Medulla oblongata (tissue), 1 donor: ENCODE data around the gene LUC7L.
"Not testable (repeated sequence)": the region's sequence is repeated elsewhere in the genome, so short reads cannot be mapped to it uniquely, and the experiment has no call there.

Experiments used
- DNase-seq: peaks from one replicate; pipeline ENCODE4 v3.0.0-alpha.2; 2015; ENCODE audit errors: extremely low spot score

The LUC7L gene

DNA sequence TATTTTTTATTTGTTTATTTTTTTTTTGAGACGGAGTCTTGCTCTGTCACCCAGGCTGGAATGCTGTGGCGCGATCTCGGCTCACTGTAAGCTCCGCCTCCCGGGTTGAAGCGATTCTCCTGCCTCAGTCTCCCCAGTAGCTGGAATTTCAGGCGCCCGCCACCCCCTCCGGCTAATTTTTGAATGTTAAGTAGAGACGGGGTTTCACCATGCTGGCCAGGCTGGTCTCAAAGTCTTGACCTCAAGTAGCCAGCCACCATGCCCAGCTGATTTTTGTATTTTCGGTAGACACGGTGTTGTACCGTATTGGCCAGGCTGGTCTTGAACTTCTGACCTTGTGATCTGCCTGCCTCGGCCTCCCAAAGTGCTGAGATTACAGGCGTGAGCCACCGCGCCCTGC, 1.1 kb upstream of the LUC7L start:
- not testable (repeated sequence) for DNase-seq

DNA sequence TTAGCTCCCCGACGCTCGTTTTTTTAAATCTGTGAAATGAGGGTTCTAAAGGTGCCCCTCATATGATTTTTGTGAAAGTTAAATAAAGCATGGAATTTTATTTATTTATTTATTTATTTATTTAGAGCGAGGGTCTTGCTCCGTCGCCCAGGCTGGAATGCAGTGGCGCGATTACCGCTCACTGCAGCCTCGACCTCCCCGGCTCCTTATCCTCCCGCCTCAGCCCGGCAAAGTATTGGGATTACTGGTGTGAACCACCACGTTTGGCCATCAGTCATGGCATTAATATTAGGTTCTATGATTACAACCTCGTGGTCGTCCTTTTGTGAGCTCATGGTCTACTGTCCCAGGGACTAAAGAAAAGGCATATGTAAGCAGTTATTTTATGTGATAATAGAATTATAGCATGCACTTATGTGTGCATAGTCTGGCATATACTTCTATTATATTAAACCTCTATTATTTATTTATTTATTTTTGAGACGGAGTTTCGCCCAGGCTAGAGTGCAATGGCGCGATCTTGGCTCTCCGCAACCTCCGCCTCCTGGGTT, 557 bp upstream of the LUC7L start:
- no peak for DNase-seq

DNA sequence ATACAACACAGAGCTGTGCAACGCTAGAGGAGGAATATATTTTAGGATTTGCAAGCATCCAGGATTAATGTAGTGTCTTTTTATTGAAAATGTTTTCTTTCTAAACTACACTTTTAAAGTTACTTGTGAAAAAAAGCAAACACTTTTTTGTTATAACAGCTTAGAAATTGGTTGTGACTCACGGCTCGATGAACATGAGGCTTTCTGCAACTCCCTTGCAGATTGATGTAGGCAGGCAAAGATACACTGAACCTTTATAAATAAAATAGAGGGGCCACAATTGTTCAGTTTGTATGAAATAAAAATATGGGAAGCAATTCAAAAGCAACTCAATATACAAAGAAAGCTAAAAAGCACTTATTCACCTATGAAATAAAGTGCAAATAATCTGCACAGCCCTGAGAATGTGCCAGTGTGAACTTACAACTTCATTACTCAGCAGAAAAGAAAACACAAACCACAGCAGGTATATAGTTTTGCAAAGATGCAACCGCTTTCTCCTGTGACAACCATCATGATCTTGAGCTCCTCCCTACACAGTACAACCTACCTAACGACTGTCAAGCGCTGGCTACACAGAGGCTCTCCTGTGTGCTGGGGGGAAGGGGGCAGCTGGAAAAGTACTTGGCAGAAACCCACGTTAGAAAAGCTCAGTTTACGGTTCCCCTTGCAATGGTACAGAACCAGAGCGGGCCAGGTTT, 948 bp downstream of the LUC7L start:
- DNase-seq: no peak

DNA sequence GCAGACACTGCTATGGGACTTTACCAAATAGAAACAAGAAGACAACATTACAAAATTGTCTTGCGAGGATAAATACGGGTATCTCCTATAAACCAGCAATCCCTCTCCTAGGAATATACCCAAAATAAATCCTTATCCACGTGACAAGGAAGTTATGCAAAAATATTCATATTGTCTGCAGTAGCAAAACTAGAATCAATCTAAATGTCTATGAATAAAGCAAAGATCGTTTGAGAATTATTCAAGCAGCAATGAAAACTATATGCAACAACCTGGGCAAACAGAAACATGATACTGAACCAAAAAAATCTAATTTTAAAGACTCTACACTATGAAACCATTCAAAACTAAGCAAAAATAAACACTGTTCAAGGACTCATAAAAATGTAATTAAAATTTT, 9.2 kb downstream of the LUC7L start:
- DNase-seq: no peak

DNA sequence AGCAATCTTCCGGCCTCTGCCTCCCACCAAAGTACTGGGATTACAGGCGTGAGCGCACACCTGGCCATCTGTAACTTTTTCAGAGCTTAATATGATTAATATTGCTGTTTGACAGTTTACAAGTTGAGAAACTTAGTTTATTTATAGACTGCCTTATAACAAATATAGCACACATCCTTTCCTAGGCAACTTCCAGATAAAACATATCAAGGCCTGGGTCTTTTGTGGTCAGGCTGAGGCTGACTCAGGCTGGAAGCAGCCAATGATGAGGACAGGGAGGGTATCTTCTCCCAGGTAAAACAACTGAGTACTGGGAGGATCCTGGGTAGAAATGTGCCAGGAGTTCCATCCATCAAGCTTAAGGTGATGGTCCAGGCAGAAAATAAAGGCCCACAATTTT, 16.2 kb downstream of the LUC7L start:
- DNase-seq: no peak

DNA sequence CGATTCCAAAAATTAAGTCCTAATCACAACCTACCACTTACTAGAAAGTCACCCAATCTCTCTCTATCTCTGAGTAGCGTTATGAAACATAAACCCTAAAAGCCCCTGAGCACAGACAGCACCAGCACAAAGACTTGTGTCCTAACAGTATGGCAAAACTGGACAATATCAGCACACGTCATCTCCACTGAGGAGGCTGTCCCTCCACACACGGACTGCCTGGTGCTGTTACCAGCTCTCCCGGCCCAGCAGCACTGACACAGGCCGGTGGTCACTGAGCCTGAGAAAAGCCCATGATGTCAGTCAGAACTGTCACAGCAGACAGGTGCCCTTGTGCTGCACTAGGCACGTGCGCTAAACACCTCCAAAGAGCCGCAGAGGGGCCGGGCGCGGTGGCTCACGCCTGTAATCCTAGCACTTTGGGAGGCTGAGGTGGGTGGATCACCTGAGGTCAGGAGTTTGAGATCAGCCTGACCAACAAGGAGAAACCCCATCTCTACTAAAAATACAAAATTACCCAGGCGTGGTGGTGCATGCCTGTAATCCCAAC, 17.5 kb downstream of the LUC7L start:
- not testable (repeated sequence) for DNase-seq

DNA sequence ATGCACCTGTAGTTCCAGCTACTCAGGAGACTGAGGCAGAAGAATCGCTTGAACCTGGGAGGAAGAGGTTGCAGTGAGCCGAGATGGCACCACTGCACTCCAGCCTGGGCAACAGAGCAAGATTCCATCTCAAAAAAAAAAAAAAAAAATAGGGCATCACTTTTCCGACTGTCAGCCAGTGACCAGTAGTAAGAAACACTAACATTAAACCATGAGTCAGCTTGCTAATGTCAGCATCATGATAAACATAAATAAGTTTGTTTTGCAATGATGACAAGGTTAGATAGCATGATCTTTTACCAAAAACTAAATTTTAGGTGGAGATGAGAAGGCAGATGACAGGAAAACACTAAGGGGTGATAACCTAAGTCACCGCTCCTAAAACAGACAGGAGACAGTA, 19.9 kb downstream of the LUC7L start:
- not testable (repeated sequence) for DNase-seq

DNA sequence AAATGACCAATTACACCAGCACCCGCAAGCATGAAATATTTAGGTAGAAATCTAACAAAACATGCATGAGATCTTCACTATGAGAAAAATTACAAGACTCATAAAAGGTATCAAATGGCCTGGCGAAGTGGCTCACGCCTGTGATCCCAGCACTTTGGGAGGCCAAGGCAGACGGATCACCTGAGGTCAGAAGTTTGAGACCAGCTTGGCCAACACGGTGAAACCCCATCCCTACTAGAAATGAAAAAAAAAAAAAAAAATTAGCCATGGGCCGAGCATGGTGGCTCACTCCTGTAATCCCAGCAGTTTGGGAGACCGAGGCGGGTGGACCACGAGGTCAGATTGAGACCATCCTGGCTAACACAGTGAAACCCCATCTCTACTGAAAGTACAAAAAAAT, 25.2 kb downstream of the LUC7L start:
- DNase-seq: not testable (repeated sequence)

DNA sequence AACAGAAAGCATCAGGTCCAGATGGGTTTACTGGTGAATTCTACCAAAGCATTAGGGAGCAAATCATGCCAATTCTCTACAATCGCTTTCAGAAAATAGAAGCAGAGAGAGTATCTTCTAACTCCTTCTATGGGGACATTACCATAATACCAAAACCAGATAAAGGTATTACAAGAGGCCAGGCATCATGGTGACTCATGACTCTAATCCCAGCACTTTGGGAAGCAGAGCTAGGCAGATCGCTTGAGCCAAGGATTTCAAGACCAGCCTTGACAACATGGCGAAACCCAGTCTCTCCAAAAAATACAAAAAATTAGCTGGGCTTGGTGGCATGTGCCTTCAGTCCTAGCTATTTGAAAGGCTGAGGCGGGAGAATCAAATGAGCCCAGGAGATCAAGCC, 26.0 kb downstream of the LUC7L start:
- DNase-seq: no peak

DNA sequence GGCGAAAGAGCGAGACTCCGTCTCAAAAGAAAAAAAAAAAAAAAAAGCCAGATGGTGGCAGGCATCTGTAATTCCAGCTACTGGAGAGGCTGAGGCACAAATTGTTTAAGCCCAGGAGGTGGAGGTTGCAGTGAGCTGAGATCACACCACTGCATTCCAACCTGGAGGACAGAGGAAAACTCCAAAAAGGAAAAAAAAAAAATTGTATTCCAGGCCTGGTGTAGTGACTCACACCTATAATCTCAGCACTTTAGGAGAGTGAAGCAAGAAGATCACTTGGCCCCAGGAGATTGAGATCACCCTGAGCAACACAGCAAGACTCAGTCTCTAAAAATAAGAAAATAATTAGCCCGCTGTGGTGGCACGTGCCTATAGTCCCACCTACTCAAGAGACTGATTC, 28.9 kb downstream of the LUC7L start:
- DNase-seq: no peak

DNA sequence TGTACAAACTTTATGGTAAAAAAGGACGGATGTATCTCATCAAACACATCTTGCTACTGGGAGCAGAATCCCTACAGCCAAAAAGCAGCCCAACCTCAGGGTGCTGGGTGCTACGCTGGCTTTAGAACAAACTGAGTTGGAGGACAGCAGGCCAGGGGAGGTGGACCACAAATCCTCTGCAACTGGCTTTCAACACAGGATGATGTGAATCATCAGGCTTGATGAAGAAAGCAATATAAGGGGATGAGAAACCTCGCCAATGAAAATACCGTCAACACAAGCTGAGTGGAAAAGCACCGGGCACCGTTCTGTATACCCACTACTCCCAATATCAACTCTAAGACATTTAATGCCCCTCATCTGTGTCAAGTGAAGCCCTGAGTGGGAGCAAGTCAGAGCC, 34.7 kb downstream of the LUC7L start:
- no peak for DNase-seq

DNA sequence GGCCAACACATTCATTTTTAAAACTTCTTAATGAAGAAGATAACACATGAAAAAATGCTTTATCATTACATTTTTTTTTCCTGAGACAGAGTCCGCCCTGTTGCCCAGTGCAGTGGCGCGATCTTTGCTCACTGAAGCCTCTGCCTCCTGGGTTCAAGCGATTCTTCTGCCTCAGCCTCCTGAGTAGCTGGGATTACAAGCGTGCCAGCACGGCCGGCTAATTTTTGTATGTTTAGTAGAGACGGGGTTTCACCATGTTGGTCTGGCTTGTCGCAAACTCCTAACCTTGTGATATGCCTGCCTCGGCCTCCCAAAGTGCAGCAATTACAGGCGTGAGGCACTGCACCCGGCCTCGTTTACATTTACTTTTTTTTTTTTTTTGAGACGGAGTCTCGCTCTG, 35.8 kb downstream of the LUC7L start:
- no peak for DNase-seq

DNA sequence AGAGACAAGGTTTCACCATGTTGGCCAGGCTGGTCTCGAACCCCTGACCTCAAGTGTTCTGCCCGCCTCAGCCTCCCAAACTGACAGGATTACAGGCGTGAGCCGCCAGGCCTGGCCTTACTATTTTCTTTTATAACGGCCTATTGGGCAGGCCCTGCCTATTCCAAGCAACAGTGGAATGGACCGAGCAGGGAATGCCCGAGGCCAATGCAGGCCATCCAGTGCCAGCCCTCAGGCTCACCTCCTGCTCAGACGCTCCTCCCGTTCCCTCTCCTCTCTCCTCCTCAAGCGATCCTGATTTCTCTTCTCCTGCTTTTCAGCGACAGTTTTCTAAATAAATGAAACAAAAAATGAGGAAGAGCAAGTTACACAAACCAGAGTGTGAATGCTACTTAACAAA, 36.6 kb downstream of the LUC7L start:
- DNase-seq: no peak

DNA sequence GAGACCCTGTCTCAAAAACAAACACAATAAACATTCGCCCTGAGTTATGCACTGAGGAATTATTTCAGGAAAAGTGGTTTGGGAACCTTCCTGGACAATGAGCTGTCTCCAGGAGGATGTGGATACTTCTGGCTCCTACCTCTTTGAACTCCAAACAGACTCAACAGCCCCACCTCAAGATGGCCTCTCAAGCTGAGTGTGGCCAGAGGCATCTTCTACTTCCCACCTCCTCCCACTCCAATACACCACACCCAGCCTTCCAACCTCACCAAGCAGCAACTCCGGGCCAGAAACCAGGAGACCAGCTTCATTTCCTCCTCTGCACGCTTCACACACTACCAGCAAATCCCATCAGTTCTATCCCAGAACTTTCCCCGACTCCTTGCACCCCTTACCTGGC, 37.4 kb downstream of the LUC7L start:
- DNase-seq: no peak

DNA sequence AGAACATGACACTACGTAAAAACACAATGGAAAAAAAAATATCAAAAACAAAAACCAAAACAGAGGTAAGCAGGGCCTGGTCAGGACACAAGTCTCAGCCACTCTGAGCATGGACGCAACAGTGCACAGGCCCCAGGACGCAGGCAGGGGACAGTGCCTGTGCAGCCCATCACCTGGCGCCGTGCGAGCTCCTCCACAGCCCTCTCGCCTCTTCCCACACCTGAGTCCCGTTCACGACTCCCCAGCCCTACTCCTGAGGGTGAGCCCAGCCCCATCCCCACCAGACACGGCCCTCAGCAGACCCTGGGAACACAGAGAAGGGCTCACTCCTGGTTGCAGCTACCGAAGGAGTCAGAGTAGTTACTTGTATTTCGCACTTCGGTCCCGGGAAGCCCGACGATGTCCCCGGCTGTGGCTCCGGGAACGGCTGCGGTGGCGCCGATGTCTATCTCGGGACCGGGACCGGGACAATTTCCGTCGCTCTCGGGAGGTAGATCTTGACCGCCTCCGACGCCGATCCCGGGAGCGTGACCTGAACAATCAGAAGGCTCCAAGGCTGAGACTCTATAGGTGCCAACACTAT, 39.6 kb downstream of the LUC7L start:
- no peak for DNase-seq

DNA sequence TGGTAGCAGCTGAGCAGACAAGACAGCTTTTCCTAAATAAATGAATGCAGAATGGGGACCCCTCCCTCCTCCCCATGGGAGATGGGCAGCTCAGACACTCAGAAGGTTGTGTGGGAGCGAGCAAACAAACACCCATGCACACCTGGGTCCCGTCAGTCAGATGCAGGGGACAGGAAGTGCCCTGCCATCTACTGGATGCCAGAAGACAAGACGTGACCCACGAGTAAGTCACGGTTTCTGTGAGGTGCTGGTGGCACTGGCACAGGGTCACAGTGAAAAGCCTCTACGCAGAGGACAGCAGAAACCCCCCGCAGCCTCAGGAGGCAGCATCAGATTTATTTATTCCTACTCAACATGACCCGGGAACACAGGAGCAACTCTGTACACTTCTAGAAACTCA, 40.6 kb downstream of the LUC7L start:
- no peak for DNase-seq

DNA sequence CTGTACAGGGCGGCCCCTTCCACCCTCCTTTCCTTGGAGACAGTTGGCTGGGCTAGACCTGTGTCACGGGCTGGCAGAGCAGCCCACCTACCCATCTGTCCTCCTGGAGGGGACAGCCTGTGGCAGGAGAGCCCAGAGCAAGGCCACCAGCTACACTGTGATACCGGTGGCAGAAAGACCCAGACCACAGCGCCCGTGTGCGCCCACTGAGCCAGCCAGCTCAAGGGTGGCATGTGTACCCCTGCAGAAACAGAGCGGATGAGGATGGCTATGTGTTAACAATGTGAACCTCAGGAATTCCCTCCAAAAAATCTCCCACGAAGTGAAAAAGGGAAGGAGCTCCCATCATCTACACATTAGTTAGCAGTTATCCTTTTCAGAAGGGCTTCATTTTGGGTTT, 41.9 kb downstream of the LUC7L start:
- no peak for DNase-seq

DNA sequence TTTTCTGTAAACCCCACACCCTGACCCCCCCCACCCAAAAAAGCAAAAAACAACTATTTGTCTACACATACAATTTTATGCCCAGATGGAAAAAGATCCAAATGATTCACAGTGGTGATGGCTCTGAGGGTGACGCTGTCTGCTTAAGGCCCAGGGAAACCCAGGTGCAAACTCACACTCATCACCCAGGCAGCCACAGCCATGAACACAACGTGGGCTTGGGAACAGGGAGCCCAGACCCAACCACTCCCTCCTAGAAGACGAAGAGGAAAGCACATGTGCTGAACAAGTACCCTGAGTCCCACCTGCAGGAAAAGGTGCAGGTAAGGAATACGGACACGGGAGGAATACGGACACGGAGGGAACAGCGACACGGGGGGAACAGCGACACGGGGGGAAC, 43.6 kb downstream of the LUC7L start:
- no peak for DNase-seq

DNA sequence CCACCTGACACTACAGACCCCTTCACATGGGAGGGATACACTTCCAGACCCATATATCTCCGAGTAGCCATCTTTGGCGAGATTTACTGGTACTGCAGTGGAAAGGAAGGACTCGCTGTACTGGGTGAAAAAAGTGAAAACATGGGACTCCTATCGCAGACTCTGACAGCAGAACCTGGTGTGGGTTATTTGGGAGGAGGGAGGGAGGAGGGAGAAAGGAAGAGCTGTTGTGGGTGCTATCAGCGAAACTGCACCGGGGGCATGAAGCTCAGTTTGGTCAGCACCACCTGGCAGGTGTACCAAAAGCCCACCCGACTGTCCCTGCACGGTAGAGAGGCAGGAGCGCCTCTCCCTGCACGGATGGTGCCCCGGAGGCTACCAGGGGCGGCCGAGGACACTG, 44.0 kb downstream of the LUC7L start:
- DNase-seq: no peak

DNA sequence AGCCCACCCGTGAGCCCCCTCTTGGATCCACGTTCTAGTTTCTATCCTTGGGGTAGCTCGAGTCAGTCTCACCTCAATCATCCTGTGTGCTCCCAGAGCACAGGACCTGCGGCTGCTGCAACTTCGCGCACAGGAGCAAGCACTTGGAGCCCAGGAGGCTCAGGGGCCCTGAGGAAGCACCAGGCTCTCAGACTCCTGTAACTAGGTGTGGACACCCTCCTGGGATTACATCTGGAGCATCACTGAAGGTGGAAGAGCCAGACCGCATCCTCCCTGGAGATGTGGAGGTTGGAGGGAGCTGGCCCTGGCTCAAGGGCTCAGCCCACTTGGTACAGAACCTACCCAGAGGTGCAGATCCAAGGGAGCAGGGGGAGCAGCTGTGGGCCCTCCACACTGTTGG, 46.2 kb downstream of the LUC7L start:
- no peak for DNase-seq

DNA sequence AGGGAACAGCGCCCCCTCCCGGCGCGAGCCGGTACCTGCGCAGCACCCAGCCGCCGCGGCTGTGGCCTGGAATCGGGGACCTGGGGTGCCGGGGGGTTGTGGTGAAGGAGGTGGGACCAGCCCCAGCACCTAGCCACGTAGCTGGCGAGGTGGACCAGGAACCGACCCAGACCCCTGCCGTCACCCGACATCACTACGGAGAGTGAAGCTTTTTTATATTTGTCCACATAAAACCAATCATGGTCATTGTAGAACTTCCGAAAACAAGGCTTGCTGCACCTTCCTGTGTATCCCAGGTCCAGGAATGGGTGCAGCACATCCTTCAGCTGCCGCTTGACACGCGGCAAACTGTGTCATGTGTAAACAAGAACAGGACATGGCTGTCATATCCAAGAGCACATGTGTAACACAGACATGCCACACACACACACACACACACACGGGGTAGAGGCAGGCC, 47.7 kb downstream of the LUC7L start:
- peak; percentile 33 for DNase-seq

DNA sequence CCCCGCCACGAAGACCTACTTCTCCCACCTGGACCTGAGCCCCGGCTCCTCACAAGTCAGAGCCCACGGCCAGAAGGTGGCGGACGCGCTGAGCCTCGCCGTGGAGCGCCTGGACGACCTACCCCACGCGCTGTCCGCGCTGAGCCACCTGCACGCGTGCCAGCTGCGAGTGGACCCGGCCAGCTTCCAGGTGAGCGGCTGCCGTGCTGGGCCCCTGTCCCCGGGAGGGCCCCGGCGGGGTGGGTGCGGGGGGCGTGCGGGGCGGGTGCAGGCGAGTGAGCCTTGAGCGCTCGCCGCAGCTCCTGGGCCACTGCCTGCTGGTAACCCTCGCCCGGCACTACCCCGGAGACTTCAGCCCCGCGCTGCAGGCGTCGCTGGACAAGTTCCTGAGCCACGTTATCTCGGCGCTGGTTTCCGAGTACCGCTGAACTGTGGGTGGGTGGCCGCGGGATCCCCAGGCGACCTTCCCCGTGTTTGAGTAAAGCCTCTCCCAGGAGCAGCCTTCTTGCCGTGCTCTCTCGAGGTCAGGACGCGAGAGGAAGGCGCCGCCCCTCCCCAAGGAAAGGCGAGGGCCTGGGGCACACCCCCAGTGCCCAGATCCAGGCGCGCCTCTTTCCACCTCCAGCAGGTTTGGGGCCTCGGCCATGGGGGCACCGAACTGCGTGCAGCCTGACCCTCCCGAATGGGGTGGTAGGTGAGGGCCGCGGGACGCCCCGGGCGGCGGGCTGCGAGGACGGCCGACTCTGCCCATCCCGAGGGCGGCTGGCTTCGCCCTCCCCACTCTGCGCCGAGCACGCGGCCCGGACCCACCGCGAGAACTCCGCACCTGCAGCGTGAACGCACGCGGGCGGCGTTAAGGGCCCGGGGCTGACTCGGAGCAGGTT, 48.3 kb downstream of the LUC7L start:
- no peak for DNase-seq
